Measurements from ENCODE around the gene CYBB. TPM values are rescaled to one million over a fixed set of nuclear protein-coding genes. Genes with fewer than 3 reads are reported as not detected.

Gene CYBB
- not detected in 2 replicates for total RNA-seq

GRCh38 chrX:37779857-37780256 lies at the start of gene CYBB:
TSS of gene CYBB (plus strand) at chrX:37780059. CDS start at chrX:37780078, 19 bp downstream.

DNA sequence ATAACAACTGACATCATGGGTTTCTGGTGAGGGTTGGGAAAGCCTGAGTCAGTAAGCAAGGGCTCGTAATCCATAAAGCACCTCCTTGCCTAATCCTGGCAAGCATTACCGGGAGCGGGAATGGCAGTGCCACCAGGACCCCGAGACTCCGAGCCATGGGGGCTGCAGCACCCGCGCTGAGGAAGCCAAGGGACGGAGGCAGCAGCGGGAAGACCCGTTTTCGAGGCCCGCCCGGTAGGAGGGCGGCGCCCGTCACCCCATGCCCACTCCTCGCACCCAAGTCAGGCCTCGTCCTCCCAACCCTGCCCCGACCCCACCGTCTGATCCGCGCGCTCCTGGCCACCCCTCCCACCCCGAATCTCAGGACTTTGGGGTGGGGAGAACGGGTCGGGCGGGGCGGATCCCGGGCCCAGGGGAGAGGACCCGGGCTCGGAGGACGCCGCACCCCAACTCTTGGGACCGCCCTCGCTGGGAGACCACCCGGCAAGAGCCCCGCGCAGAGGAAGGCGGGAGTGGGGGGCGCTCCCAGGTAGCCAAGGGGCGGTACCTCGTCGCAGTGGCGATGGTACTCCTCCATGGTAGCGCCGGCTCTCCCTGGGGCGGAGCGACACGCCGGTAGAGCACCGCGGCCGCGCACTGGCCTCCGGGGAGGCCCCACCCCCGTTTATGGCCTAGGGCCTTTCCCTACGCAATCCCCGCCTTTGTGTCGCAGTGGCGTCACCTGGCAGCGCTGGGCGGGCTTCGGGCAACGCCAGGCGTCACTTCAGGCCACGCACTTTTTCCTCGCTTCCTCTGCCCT lies 67.3 kb downstream of the CYBB start, which contains the start of gene DYNLT3:
Gene DYNLT3 (minus strand): TSS at position 638 of the 799 bp plus-strand sequence. CDS start 61 bp downstream, at position 577.

Other genes starting within 250 kb of the CYBB start
- gene LANCL3, start 208.4 kb upstream of the CYBB start, total RNA-seq, result 0.93 and 1.6 TPM in 2 replicates
- gene XK, start 94.3 kb upstream of the CYBB start, total RNA-seq, result under 0.01 and 0.07 TPM in 2 replicates
- 38.3 and 43.4 TPM in 2 replicates for gene DYNLT3, start 67.5 kb downstream of the CYBB start, total RNA-seq
- gene SYTL5, start 226.5 kb downstream of the CYBB start, total RNA-seq, result under 0.01 TPM in 1 of 2 replicates, not detected in the other

Data from thoracic aorta endothelial cell (primary cell).